Tibial nerve (tissue), 4 donors: ENCODE results near the gene KIF21A.

Experiments used
- EP300 ChIP-seq, 2 donors: sonication (generic); formaldehyde crosslinking; IDR thresholded peaks; one replicate each; pipeline ENCODE4 v1.6.1; 2017; ENCODE audit warnings: antibody characterized with exemption in 2 of 2, mild to moderate bottlenecking in 1 of 2
- TF ChIP-seq, protein P1 (sequence below), 5 experiments: fragments of 200-600 bp in 3 of 5; fragments of 450-650 bp in 2 of 5; sonication (generic) in 3 of 5; IDR thresholded peaks; one replicate each; pipeline ENCODE4 v1.5.1; 2016 to 2019; ENCODE audit warnings: antibody characterized with exemption in 5 of 5, mild to moderate bottlenecking in 3 of 5, moderate library complexity in 2 of 5

DNA sequence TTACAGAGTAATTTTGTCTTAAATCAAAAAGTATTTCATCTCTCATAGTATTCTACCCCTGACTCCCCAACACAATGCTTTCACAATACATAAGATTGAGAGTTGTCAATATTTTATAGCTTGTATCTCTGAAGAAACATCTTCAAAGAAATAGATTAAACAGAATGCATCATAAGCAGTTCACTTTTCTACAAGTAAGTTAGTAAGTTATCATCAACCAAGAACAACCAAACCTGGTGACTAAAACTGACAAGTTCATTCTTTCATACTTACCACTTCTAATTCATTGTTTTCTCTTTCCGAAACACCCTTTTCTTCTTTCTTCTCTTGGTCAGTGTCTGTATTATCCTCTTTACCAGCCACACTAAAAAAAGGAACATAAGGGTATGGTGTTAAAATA, 101.2 kb downstream of the KIF21A start:
- TF ChIP-seq EP300 (IDR thresholded peaks at IDR 0.05), result no peak
- TF ChIP-seq, protein P1, sequence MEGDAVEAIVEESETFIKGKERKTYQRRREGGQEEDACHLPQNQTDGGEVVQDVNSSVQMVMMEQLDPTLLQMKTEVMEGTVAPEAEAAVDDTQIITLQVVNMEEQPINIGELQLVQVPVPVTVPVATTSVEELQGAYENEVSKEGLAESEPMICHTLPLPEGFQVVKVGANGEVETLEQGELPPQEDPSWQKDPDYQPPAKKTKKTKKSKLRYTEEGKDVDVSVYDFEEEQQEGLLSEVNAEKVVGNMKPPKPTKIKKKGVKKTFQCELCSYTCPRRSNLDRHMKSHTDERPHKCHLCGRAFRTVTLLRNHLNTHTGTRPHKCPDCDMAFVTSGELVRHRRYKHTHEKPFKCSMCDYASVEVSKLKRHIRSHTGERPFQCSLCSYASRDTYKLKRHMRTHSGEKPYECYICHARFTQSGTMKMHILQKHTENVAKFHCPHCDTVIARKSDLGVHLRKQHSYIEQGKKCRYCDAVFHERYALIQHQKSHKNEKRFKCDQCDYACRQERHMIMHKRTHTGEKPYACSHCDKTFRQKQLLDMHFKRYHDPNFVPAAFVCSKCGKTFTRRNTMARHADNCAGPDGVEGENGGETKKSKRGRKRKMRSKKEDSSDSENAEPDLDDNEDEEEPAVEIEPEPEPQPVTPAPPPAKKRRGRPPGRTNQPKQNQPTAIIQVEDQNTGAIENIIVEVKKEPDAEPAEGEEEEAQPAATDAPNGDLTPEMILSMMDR (IDR thresholded peaks at IDR 0.05), result no peak
